ENCODE results near the gene RILPL1.
A peak's percentile ranks its signal among the peaks of the same experiment; 100 is the strongest.
"Not testable (repeated sequence)": the region's sequence is repeated elsewhere in the genome, so short reads cannot be mapped to it uniquely, and the experiment has no call there.

Gene RILPL1

GRCh38 chr12:123516216-123516780, 17.2 kb downstream of the RILPL1 start:
- H3K27me3 ChIP-seq (replicated peaks), result no peaks in the 10 kb centered on the region
- peaks cover 45% of the 10 kb centered on the region for H3K36me3 ChIP-seq (replicated peaks)
- peak; percentile 15 for DNase-seq
- no peak overlapping the region for H3K27ac ChIP-seq
- H3K4me3 ChIP-seq (ENCODE audit: low read depth, low read length), result no peak overlapping the region
- in situ Hi-C loops (cut with HindIII; ENCODE audit: low pct_ligation_motif_present, low sequenced_read_pairs), result no loop called here
- peak; percentile 43 for TF ChIP-seq CTCF (IDR thresholded peaks at IDR 0.05; ENCODE audit: low read depth, low read length, missing control alignments)

GRCh38 chr12:123514582-123515221, 18.8 kb downstream of the RILPL1 start:
- H3K4me3 ChIP-seq (ENCODE audit: low read depth, low read length); H3K27ac ChIP-seq; H3K27me3 ChIP-seq (replicated peaks); DNase-seq; in situ Hi-C loops (cut with HindIII; ENCODE audit: low pct_ligation_motif_present, low sequenced_read_pairs): not testable (repeated sequence)
- peaks cover 35% of the 10 kb centered on the region for H3K36me3 ChIP-seq (replicated peaks)

- Histone ChIP-seq H3K4me3 (ENCODE audit: low read depth, low read length) (no peak overlapping the region), H3K27ac (no peak overlapping the region), H3K36me3 (replicated peaks) (peaks cover 35% of the 10 kb centered on the region), H3K27me3 (replicated peaks) (no peaks in the 10 kb centered on the region)
- in situ Hi-C loops (cut with HindIII; ENCODE audit: low pct_ligation_motif_present, low sequenced_read_pairs), result no loop called here
- no peak for DNase-seq
- no peak for TF ChIP-seq CTCF (IDR thresholded peaks at IDR 0.05; ENCODE audit: low read depth, low read length, missing control alignments)
Observed at GRCh38 chr12:123513805-123514204, 19.7 kb downstream of the RILPL1 start.

GRCh38 chr12:123512838-123513665, 20.5 kb downstream of the RILPL1 start:
- Histone ChIP-seq H3K36me3 (replicated peaks) (peaks cover 31% of the 10 kb centered on the region), H3K27ac (no peak overlapping the region), H3K27me3 (replicated peaks) (no peaks in the 10 kb centered on the region), H3K4me3 (ENCODE audit: low read depth, low read length) (no peak overlapping the region)
- no peak for DNase-seq
- in situ Hi-C loops (cut with HindIII; ENCODE audit: low pct_ligation_motif_present, low sequenced_read_pairs), result no loop called here
- no peak for TF ChIP-seq CTCF (IDR thresholded peaks at IDR 0.05; ENCODE audit: low read depth, low read length, missing control alignments)

- Histone ChIP-seq H3K4me3 (ENCODE audit: low read depth, low read length) (no peak overlapping the region), H3K27ac (no peak overlapping the region), H3K36me3 (replicated peaks) (peaks cover 4% of the 10 kb centered on the region), H3K27me3 (replicated peaks) (no peaks in the 10 kb centered on the region)
- DNase-seq, result no peak
- in situ Hi-C loops (cut with HindIII; ENCODE audit: low pct_ligation_motif_present, low sequenced_read_pairs), result no loop called here
- no peak for TF ChIP-seq CTCF (IDR thresholded peaks at IDR 0.05; ENCODE audit: low read depth, low read length, missing control alignments)
Observed at GRCh38 chr12:123506843-123507236, 26.7 kb downstream of the RILPL1 start.

- in situ Hi-C loops (cut with HindIII; ENCODE audit: low pct_ligation_motif_present, low sequenced_read_pairs), result no loop called here
- Histone ChIP-seq H3K27ac (no peak overlapping the region), H3K27me3 (replicated peaks) (no peaks in the 10 kb centered on the region), H3K4me3 (ENCODE audit: low read depth, low read length) (no peak overlapping the region), H3K36me3 (replicated peaks) (peaks cover 2% of the 10 kb centered on the region)
- no peak for TF ChIP-seq CTCF (IDR thresholded peaks at IDR 0.05; ENCODE audit: low read depth, low read length, missing control alignments)
- DNase-seq, result no peak
Observed at GRCh38 chr12:123506059-123506842, 27.3 kb downstream of the RILPL1 start.

Data from brain microvascular endothelial cell (primary cell).